ENCODE results near the gene TNNT3. TPM values are rescaled to one million over a fixed set of nuclear protein-coding genes. Genes with fewer than 3 reads are reported as not detected.

Gene TNNT3
- total RNA-seq, 1 experiment from 2014 or later = not detected

DNA sequence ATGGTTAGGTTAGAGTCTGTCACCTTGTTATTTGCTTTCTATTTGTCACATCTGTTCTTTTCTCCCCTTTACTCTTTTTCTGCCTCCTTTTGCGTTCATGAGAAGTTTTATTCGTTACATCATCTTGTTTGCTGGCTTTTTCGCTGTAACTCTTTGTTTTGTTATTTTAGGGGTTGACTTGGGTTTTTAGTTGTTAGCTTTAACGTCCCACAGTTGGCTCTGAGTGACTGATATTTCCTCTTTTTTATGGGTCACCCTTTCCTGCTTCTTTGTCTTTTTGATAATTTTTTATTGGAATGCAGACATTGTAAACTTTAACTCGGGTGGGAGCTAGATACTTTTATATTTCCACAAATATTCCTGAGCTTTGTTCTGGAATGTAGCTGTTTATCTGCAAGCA, 13.3 kb upstream of the TNNT3 start:
- Histone ChIP-seq H2BK5ac (ENCODE audit: insufficient read length, low read length) (no peak overlapping the region), H4K91ac (ENCODE audit: insufficient read length, low read depth, low read length) (no peak overlapping the region), H3K27ac (ENCODE audit: insufficient read length, low read depth, low read length) (no peak overlapping the region), H4K8ac (replicated peaks; ENCODE audit: insufficient read length, low read depth, low read length) (no peak overlapping the region), H3K79me1 (ENCODE audit: insufficient read depth, low read depth, low read length, poor library complexity, severe bottlenecking) (no peaks in the 10 kb centered on the region), H3K27me3 (ENCODE audit: insufficient read depth, low read length) (no peaks in the 10 kb centered on the region), H4K20me1 (ENCODE audit: control insufficient read depth, insufficient read depth, insufficient read length) (no peaks in the 10 kb centered on the region), H3K18ac (ENCODE audit: insufficient read length, low read depth, low read length) (no peak overlapping the region), H3K4ac (ENCODE audit: low read depth, low read length) (no peak overlapping the region), H3K56ac (ENCODE audit: insufficient read length, low read depth, low read length) (no peak overlapping the region), H2BK15ac (ENCODE audit: low read depth, low read length) (no peak overlapping the region), H3K9me3 (ENCODE audit: control insufficient read depth, low read depth, low read length) (no peaks in the 10 kb centered on the region), H3K4me2 (ENCODE audit: insufficient read depth, insufficient read length, low read length) (no peak overlapping the region), H4K5ac (ENCODE audit: insufficient read length, low read depth, low read length) (no peak overlapping the region), H3K79me2 (ENCODE audit: insufficient read depth, low read length) (no peaks in the 10 kb centered on the region), H3K23me2 (ENCODE audit: insufficient read length, low read depth, low read length, poor library complexity, severe bottlenecking) (peaks cover 2% of the 10 kb centered on the region), H3T11ph (ENCODE audit: low read length) (no peak overlapping the region), H2BK20ac (ENCODE audit: low read depth, low read length, poor library complexity, severe bottlenecking) (no peak overlapping the region), H3K23ac (ENCODE audit: insufficient read length, low read depth, low read length) (no peak overlapping the region), H2BK12ac (ENCODE audit: insufficient read length, low read depth, low read length) (no peak overlapping the region), H2BK120ac (ENCODE audit: low read depth, low read length, poor library complexity, severe bottlenecking) (no peak overlapping the region), H2AK5ac (ENCODE audit: insufficient read length, low read length) (no peak overlapping the region), H2AFZ (ENCODE audit: low read length) (no peak overlapping the region), H3K4me1 (ENCODE audit: insufficient read depth, low read length) (0 out of 2 replicates have a peak, but pooled peaks cover 3% of the 10 kb centered on the region), H3K9ac (ENCODE audit: extremely low read depth, insufficient read length, low read length) (no peak overlapping the region), H3K14ac (ENCODE audit: insufficient read depth, low read length) (no peak overlapping the region)
- peaks cover 20% of the 10 kb centered on the region for H3K27me3 Mint-ChIP-seq (ENCODE audit: low read depth)
- no peak overlapping the region for H3K4me3 Mint-ChIP-seq
- TF ChIP-seq, protein P1, sequence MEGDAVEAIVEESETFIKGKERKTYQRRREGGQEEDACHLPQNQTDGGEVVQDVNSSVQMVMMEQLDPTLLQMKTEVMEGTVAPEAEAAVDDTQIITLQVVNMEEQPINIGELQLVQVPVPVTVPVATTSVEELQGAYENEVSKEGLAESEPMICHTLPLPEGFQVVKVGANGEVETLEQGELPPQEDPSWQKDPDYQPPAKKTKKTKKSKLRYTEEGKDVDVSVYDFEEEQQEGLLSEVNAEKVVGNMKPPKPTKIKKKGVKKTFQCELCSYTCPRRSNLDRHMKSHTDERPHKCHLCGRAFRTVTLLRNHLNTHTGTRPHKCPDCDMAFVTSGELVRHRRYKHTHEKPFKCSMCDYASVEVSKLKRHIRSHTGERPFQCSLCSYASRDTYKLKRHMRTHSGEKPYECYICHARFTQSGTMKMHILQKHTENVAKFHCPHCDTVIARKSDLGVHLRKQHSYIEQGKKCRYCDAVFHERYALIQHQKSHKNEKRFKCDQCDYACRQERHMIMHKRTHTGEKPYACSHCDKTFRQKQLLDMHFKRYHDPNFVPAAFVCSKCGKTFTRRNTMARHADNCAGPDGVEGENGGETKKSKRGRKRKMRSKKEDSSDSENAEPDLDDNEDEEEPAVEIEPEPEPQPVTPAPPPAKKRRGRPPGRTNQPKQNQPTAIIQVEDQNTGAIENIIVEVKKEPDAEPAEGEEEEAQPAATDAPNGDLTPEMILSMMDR (conservative IDR thresholded peaks at IDR 0.05) = no peak
- no peaks in the 10 kb centered on the region for H3K36me3 Mint-ChIP-seq (ENCODE audit: insufficient read depth in 1 of 3, low read depth in 3 of 3)
- peak overlapping the region in 1 of 3 experiments; percentile 53; a peak in 2 of 7 replicates for H3K27ac Mint-ChIP-seq
- H3K9me3 Mint-ChIP-seq = peaks cover 0 to 2% of the 10 kb centered on the region in 2 experiments; a peak in 2 of 5 replicates
- WGBS (ENCODE audit: extremely low coverage, insufficient read length, low lambda C conversion rate) = no CpG with 5 or more reads among the region's 5 CpGs
- DNase-seq = no peak
- peaks cover 25 to 30% of the 10 kb centered on the region in 2 experiments for H3K4me1 Mint-ChIP-seq
